H1 (cell line): ENCODE data around the gene NPSR1. TPM values are rescaled to one million over a fixed set of nuclear protein-coding genes. Genes with fewer than 3 reads are reported as not detected.

Experiments
- CTCF ChIA-PET: fragments of 300-600 bp; sonication (Branson Sonifier 250); formaldehyde crosslinking; loops from one replicate; lab custom pipeline; 2021; ENCODE audit not compliant: partially characterized antibody; lab: Charles Lee
- POLR2A ChIA-PET: fragments of 300-600 bp; sonication (Branson Sonifier 250); formaldehyde crosslinking; loops from one replicate; lab custom pipeline; 2021; ENCODE audit warnings: inconsistent platforms; ENCODE audit not compliant: partially characterized antibody; lab: Charles Lee
- DNase-seq, 2 experiments: peaks; one replicate each; pipeline versions ENCODE4 v3.0.0 to v3.0.0-alpha.2; 2010 to 2022; ENCODE audit warnings: low spot score in 2 of 2, low read depth in 1 of 2, mixed read lengths in 1 of 2
- FAIRE-seq: peaks from 2 replicates; lab custom pipeline; 2011; peaks lifted over from hg19 to GRCh38; lab: Jason Lieb, UNC
- H2AFZ ChIP-seq: 2 replicates; pipeline ENCODE4 v1.8.1; 2012; ENCODE audit warnings: low read length, inconsistent platforms
- H2AK5ac ChIP-seq: 2 replicates; pipeline ENCODE4 v1.6.1; 2013; ENCODE audit warnings: low read depth, low read length
- H2BK120ac ChIP-seq: replicated peaks from 2 replicates; pipeline ENCODE3; 2013; ENCODE audit warnings: low read depth, low read length, inconsistent platforms
- H2BK12ac ChIP-seq: 2 replicates; pipeline ENCODE4 v1.6.1; 2013; ENCODE audit warnings: low read depth, low read length
- H2BK15ac ChIP-seq: 2 replicates; pipeline ENCODE4 v1.6.1; 2013; ENCODE audit warnings: low read length
- H2BK20ac ChIP-seq: 2 replicates; pipeline ENCODE4 v1.6.1; 2013; ENCODE audit warnings: low read length
- H2BK5ac ChIP-seq: 2 replicates; pipeline ENCODE4 v1.6.1; 2013; ENCODE audit warnings: low read depth, low read length
- H3K14ac ChIP-seq: 2 replicates; pipeline ENCODE4 v1.6.1; 2013; ENCODE audit warnings: inconsistent platforms; ENCODE audit not compliant: insufficient read length
- H3K18ac ChIP-seq: 2 replicates; pipeline ENCODE4 v1.6.1; 2013; ENCODE audit warnings: low read length; ENCODE audit errors: extremely low read depth
- H3K23ac ChIP-seq: 2 replicates; pipeline ENCODE4 v1.6.1; 2013; ENCODE audit warnings: inconsistent platforms; ENCODE audit not compliant: insufficient read length
- H3K23me2 ChIP-seq: 2 replicates; pipeline ENCODE4 v1.6.1; 2013; ENCODE audit warnings: low read depth, low read length
- H3K27ac ChIP-seq: 2 replicates; pipeline ENCODE4 v1.6.1; 2011; ENCODE audit warnings: low read depth, low read length, inconsistent platforms
- H3K27me3 ChIP-seq, 4 experiments: replicated peaks in 1 of 4; 1 replicate in 1 of 4; 2 replicates in 3 of 4; pipeline versions ENCODE4 v1.6.1 to v1.8.1; 2011 to 2013; ENCODE audit warnings: low read length in 3 of 4, mild to moderate bottlenecking in 3 of 4, inconsistent platforms in 2 of 4, mixed read lengths in 2 of 4, moderate library complexity in 1 of 4; ENCODE audit not compliant: control insufficient read depth in 3 of 4, insufficient read depth in 3 of 4; ENCODE audit errors: extremely low read depth in 1 of 4
- H3K36me3 ChIP-seq, 4 experiments: 2 replicates each; pipeline versions ENCODE4 v1.6.1 to v1.8.1; 2011 to 2013; ENCODE audit warnings: mild to moderate bottlenecking in 4 of 4, low read length in 3 of 4, moderate library complexity in 2 of 4, control low read depth in 1 of 4, inconsistent platforms in 1 of 4; ENCODE audit not compliant: insufficient read depth in 4 of 4, control insufficient read depth in 2 of 4
- H3K4ac ChIP-seq: replicated peaks from 2 replicates; pipeline ENCODE3; 2013; ENCODE audit warnings: low read length, low read depth, mixed read lengths, inconsistent platforms; ENCODE audit not compliant: insufficient read length
- H3K4me1 ChIP-seq, 4 experiments: replicated peaks in 1 of 4; 1 replicate in 1 of 4; 2 replicates in 3 of 4; pipeline versions ENCODE4 v1.6.1 to v1.8.1; 2011 to 2013; ENCODE audit warnings: low read length in 3 of 4, inconsistent platforms in 2 of 4, mixed read lengths in 1 of 4; ENCODE audit not compliant: insufficient read depth in 4 of 4, control insufficient read depth in 3 of 4
- H3K4me2 ChIP-seq, 2 experiments: 2 replicates each; pipeline versions ENCODE4 v1.6.1 to v1.8.1; 2011 to 2013; ENCODE audit warnings: low read depth in 2 of 2, low read length in 2 of 2, control low read depth in 1 of 2, inconsistent platforms in 1 of 2, mild to moderate bottlenecking in 1 of 2; ENCODE audit not compliant: insufficient read depth in 1 of 2
- H3K4me3 ChIP-seq, 4 experiments: fragments of 200-600, 300-600 bp in 1 of 4; sonication (generic), shearing (Covaris generic), sonication (Bioruptor Twin) in 1 of 4; 2 replicates each; pipeline versions ENCODE4 v1.5.1 to v1.8.1; 2011 to 2016; ENCODE audit warnings: low read length in 4 of 4, low read depth in 3 of 4, control low read depth in 2 of 4, inconsistent platforms in 2 of 4, mild to moderate bottlenecking in 2 of 4, mixed read lengths in 1 of 4, moderate library complexity in 1 of 4; ENCODE audit not compliant: insufficient read depth in 2 of 4; ENCODE audit errors: extremely low read depth in 1 of 4
- H3K56ac ChIP-seq: replicated peaks from 2 replicates; pipeline ENCODE3; 2013; ENCODE audit warnings: low read depth, mild to moderate bottlenecking, mixed read lengths, low read length, inconsistent platforms; ENCODE audit not compliant: insufficient read length
- H3K79me1 ChIP-seq: 2 replicates; pipeline ENCODE4 v1.6.1; 2013; ENCODE audit warnings: low read depth, low read length, control low read depth
- H3K79me2 ChIP-seq, 2 experiments: 2 replicates each; pipeline versions ENCODE4 v1.6.1 to v1.8.1; 2012 to 2013; ENCODE audit warnings: low read length in 2 of 2, mild to moderate bottlenecking in 2 of 2, inconsistent platforms in 1 of 2; ENCODE audit not compliant: insufficient read depth in 2 of 2, control insufficient read depth in 1 of 2
- H3K9ac ChIP-seq, 4 experiments: replicated peaks in 1 of 4; 1 replicate in 1 of 4; 2 replicates in 3 of 4; pipeline versions ENCODE4 v1.6.1 to v1.8.1; 2011 to 2013; ENCODE audit warnings: low read depth in 3 of 4, low read length in 3 of 4, control low read depth in 2 of 4, mild to moderate bottlenecking in 2 of 4, moderate library complexity in 2 of 4, inconsistent platforms in 1 of 4; ENCODE audit errors: extremely low read depth in 1 of 4
- H3K9me3 ChIP-seq, 2 experiments: 2 replicates each; pipeline versions ENCODE4 v1.6.1 to v1.8.1; 2012 to 2013; ENCODE audit warnings: mild to moderate bottlenecking in 2 of 2, moderate library complexity in 2 of 2, control low read depth in 1 of 2, inconsistent platforms in 1 of 2, low read depth in 1 of 2, low read length in 1 of 2, mixed read lengths in 1 of 2; ENCODE audit not compliant: insufficient read depth in 2 of 2
- H4K20me1 ChIP-seq, 2 experiments: replicated peaks in 1 of 2; 2 replicates each; pipeline versions ENCODE3 to v1.8.1; 2011 to 2013; ENCODE audit warnings: inconsistent platforms in 2 of 2, low read length in 2 of 2, mild to moderate bottlenecking in 1 of 2; ENCODE audit not compliant: insufficient read depth in 2 of 2, control insufficient read depth in 1 of 2
- H4K5ac ChIP-seq: 2 replicates; pipeline ENCODE4 v1.6.1; 2013; ENCODE audit warnings: low read length, low read depth, mixed read lengths, inconsistent platforms; ENCODE audit not compliant: insufficient read length
- H4K8ac ChIP-seq: 2 replicates; pipeline ENCODE4 v1.8.0; 2013; ENCODE audit warnings: mild to moderate bottlenecking, moderate library complexity, low read length, inconsistent platforms; ENCODE audit not compliant: insufficient read depth; ENCODE audit errors: extremely low read depth
- H4K91ac ChIP-seq: replicated peaks from 2 replicates; pipeline ENCODE3; 2013; ENCODE audit warnings: low read length, mixed read lengths, inconsistent platforms; ENCODE audit not compliant: insufficient read length
- ASH2L ChIP-seq: fragments of 200-600, 300-600 bp; sonication (generic); IDR thresholded peaks from one replicate; pipeline ENCODE4 v1.7.1; 2017; ENCODE audit warnings: low read length
- CHD1 ChIP-seq: IDR thresholded peaks from 2 replicates; pipeline ENCODE4 v1.6.1; 2012; ENCODE audit warnings: low read depth, low read length, improper control_type of control experiment
- EP300 ChIP-seq, 2 experiments: IDR thresholded peaks; 1 replicate in 1 of 2; 2 replicates in 1 of 2; pipeline ENCODE4 v1.6.1; 2011 to 2012; ENCODE audit warnings: low read depth in 2 of 2, low read length in 2 of 2, mild to moderate bottlenecking in 2 of 2, borderline replicate concordance in 1 of 2, inconsistent platforms in 1 of 2, moderate library complexity in 1 of 2
- JUN ChIP-seq: IDR thresholded peaks from 2 replicates; pipeline ENCODE4 v1.6.1; 2011; ENCODE audit warnings: low read depth, mild to moderate bottlenecking, improper control_type of control experiment, low read length
- JUND ChIP-seq: IDR thresholded peaks from 2 replicates; pipeline ENCODE4 v1.6.1; 2011; ENCODE audit warnings: mild to moderate bottlenecking, improper control_type of control experiment, low read length
- KDM5A ChIP-seq: fragments of 200-600 bp; IDR thresholded peaks from 2 replicates; pipeline ENCODE4 v1.7.1; 2012; ENCODE audit warnings: mild to moderate bottlenecking, low read length, inconsistent platforms, mixed read lengths
- MAFK ChIP-seq: IDR thresholded peaks from 2 replicates; pipeline ENCODE4 v1.6.1; 2012; ENCODE audit warnings: low read depth, mild to moderate bottlenecking, improper control_type of control experiment, low read length
- PHF8 ChIP-seq: fragments of 200-600 bp; sonication (generic); conservative IDR thresholded peaks from 2 replicates; pipeline ENCODE4 v1.7.1; 2012; ENCODE audit warnings: low read depth, mild to moderate bottlenecking, inconsistent platforms, low read length, moderate library complexity
- RBBP5 ChIP-seq: IDR thresholded peaks from 2 replicates; pipeline ENCODE4 v1.7.1; 2012; ENCODE audit warnings: low read depth, mild to moderate bottlenecking, inconsistent platforms, low read length, moderate library complexity, borderline replicate concordance
- RFX5 ChIP-seq: IDR thresholded peaks from 2 replicates; pipeline ENCODE4 v1.6.1; 2011; ENCODE audit warnings: low read depth, low read length, improper control_type of control experiment, borderline replicate concordance
- SIN3A ChIP-seq, 2 experiments: IDR thresholded peaks in 1 of 2; conservative IDR thresholded peaks in 1 of 2; 2 replicates each; pipeline ENCODE4 v1.6.1; 2011 to 2012; ENCODE audit warnings: low read length in 2 of 2, improper control_type of control experiment in 1 of 2, low read depth in 1 of 2, mild to moderate bottlenecking in 1 of 2
- SIRT6 ChIP-seq: IDR thresholded peaks from one replicate; pipeline ENCODE4 v1.7.1; 2012; ENCODE audit warnings: low read length, inconsistent platforms
- SIX5 ChIP-seq: IDR thresholded peaks from 2 replicates; pipeline ENCODE4 v1.6.1; 2011; ENCODE audit warnings: mild to moderate bottlenecking, low read depth, low read length
- TAF7 ChIP-seq: optimal IDR thresholded peaks from 2 replicates; pipeline ENCODE3; 2011; ENCODE audit warnings: low read depth, mild to moderate bottlenecking, inconsistent platforms, low read length, moderate library complexity, borderline replicate concordance
- WGBS, 2 experiments: shearing (Covaris generic) in 1 of 2; methylation state at CpG; one replicate each; pipeline versions ENCODE4 v1.1.6 to v1.1.7; 2013 to 2015; ENCODE audit warnings: low lambda C conversion rate in 2 of 2, mixed read lengths in 2 of 2, inconsistent platforms in 1 of 2, low coverage in 1 of 2, missing lambda C conversion rate in 1 of 2; ENCODE audit not compliant: insufficient replicate concordance in 2 of 2, insufficient coverage in 1 of 2, insufficient read length in 1 of 2; ENCODE audit errors: extremely low coverage in 1 of 2, missing lambda C conversion rate in 1 of 2; 5-methylcytosine and 5-hydroxymethylcytosine counted together
- polyA plus RNA-seq, 7 experiments: library from polyadenylated mRNA; depleted of rRNA in 3 of 7; stranded (reverse) in 5 of 7; unstranded in 2 of 7; fragments of >200 nt in 5 of 7; fragments of 200-250 nt in 2 of 7; gene quantifications; 1 replicate in 5 of 7; 2 replicates in 1 of 7; 4 replicates in 1 of 7; pipeline versions ENCODE4 v1.2.1 to v1.2.3, GENCODE V29; 2011 to 2013; ENCODE audit warnings: missing spikeins in 2 of 7, mixed read lengths in 2 of 7
- total RNA-seq: library from RNA; stranded (reverse); fragmentation: NEBNext Ultra II Directional; extraction: Animal tissue kit (Norgen Biotek cat#: 25700); gene quantifications from 2 replicates; pipeline ENCODE4 v1.2.1, GENCODE V29; 2021

The NPSR1 gene
- total and polyA plus RNA-seq, 2 of the 8 experiments (the other 6 are each of a cell fraction or from before 2014, with no cell fraction given): not detected

GRCh38 chr7:34652809-34653208 is 5.2 kb upstream of the NPSR1 start:
- no peak for DNase-seq
- H2BK12ac ChIP-seq: peak overlapping the region; percentile 13; the same call in 1 of the 2 replicates
- no peaks in the 10 kb centered on the region; the same call in 1 of the 2 replicates for H3K23me2 ChIP-seq
- no peaks in the 10 kb centered on the region for H3K36me3 ChIP-seq
- ChIA-PET POLR2A (no interaction called here), CTCF (interaction anchor here (1.8 kb wide), 1 partner anchor 56 kb away, joined by 6 read pairs; no protein-coding TSS in a partner anchor)
- no peak overlapping the region for H4K91ac ChIP-seq
- H3K79me1 ChIP-seq: no peaks in the 10 kb centered on the region
- no peak overlapping the region for H3K27ac ChIP-seq
- H2AFZ ChIP-seq: peak overlapping the region; percentile 72; the same call in 1 of the 2 replicates
- H3K56ac ChIP-seq: no peak overlapping the region
- no peak overlapping the region for H4K5ac ChIP-seq
- no peak overlapping the region for H3K14ac ChIP-seq
- H3K23ac ChIP-seq: no peak overlapping the region
- no peak overlapping the region for H3K9ac ChIP-seq
- H3K4me1 ChIP-seq: peaks cover 0 to 3% (median 0%) of the 10 kb centered on the region in 4 experiments; a peak in 4 of 7 replicates
- H3K18ac ChIP-seq: no peak overlapping the region
- H2AK5ac ChIP-seq: no peak overlapping the region
- H2BK120ac ChIP-seq: no peak overlapping the region
- H3K79me2 ChIP-seq: no peaks in the 10 kb centered on the region
- H4K8ac ChIP-seq: no peak overlapping the region
- no peak overlapping the region for H2BK15ac ChIP-seq
- no peak overlapping the region; the same call in 1 of the 2 replicates for H2BK5ac ChIP-seq
- no peak overlapping the region for H3K4ac ChIP-seq
- H3K9me3 ChIP-seq: peaks cover 0 to 2% of the 10 kb centered on the region in 2 experiments; a peak in 1 of 4 replicates
- 80% methylated on average over 4 of the region's 4 CpGs; no CpG with 5 or more reads in 1 of the 2 experiments for WGBS, 2 experiments
- no peaks in the 10 kb centered on the region for H4K20me1 ChIP-seq
- H3K4me2 ChIP-seq: no peak overlapping the region
- no peak for FAIRE-seq
- H3K4me3 ChIP-seq: no peak overlapping the region
- H2BK20ac ChIP-seq: no peak overlapping the region
- no peaks in the 10 kb centered on the region for H3K27me3 ChIP-seq
- TF ChIP-seq EP300 (IDR thresholded peaks at IDR 0.05; ENCODE audit: borderline replicate concordance in 1 of 2, low read depth in 2 of 2, low read length in 2 of 2) (no peak), RBBP5 (no peak), SIN3A (conservative IDR thresholded peaks at IDR 0.05 in 1 of 2, IDR thresholded peaks at IDR 0.05 in 1 of 2; ENCODE audit: low read depth in 1 of 2, low read length in 2 of 2) (no peak), CHD1 (no peak), PHF8 (no peak), KDM5A (no peak), MAFK (no peak), JUND (no peak), TAF7 (no peak), SIX5 (no peak), ASH2L (no peak), RFX5 (no peak), SIRT6 (no peak), JUN (no peak)
